Activated naive CD8-positive, alpha-beta T cell treated with anti-CD3 and anti-CD28 coated beads for 36 hours (primary cell): ENCODE data around the gene SDE2. TPM values are rescaled to one million over a fixed set of nuclear protein-coding genes. Genes with fewer than 3 reads are reported as not detected.
A peak's percentile ranks its signal among the peaks of the same experiment; 100 is the strongest.
"Not testable (repeated sequence)": the region's sequence is repeated elsewhere in the genome, so short reads cannot be mapped to it uniquely, and the experiment has no call there.

Experiments
- DNase-seq: peaks from one replicate; pipeline ENCODE4 v3.0.0; 2021
- H3K27ac Mint-ChIP-seq: one replicate; pipeline ENCODE4 v1.8.0; 2022; ENCODE audit warnings: mild to moderate bottlenecking, moderate library complexity, mixed read lengths
- H3K27me3 Mint-ChIP-seq: one replicate; pipeline ENCODE4 v1.8.0; 2022; ENCODE audit warnings: mild to moderate bottlenecking, mixed read lengths
- H3K36me3 Mint-ChIP-seq: one replicate; pipeline ENCODE4 v1.8.0; 2021; ENCODE audit warnings: mild to moderate bottlenecking, mixed read lengths
- H3K4me1 Mint-ChIP-seq: one replicate; pipeline ENCODE4 v1.8.0; 2021; ENCODE audit warnings: mixed read lengths
- H3K4me3 Mint-ChIP-seq: one replicate; pipeline ENCODE4 v1.8.0; 2022; ENCODE audit warnings: mild to moderate bottlenecking, moderate library complexity, mixed read lengths
- H3K9me3 Mint-ChIP-seq: one replicate; pipeline ENCODE4 v1.8.0; 2022; ENCODE audit warnings: mixed read lengths
- total RNA-seq, 2 experiments: library from RNA; stranded (reverse); gene quantifications; one replicate each; pipeline ENCODE4 v1.2.3, GENCODE V29; 2021

SDE2 gene
- total RNA-seq, 2 experiments from 2014 or later = 20.0 to 21.2 TPM

GRCh38 chr1:225972344-225973152 lies 26.6 kb downstream of the SDE2 start:
- Mint-ChIP-seq H3K27me3 (no peaks in the 10 kb centered on the region), H3K9me3 (no peaks in the 10 kb centered on the region), H3K4me3 (no peak overlapping the region), H3K4me1 (peaks cover 4% of the 10 kb centered on the region), H3K27ac (no peak overlapping the region), H3K36me3 (no peaks in the 10 kb centered on the region)
- DNase-seq = no peak

GRCh38 chr1:225970592-225971157 lies 28.5 kb downstream of the SDE2 start:
- DNase-seq, H3K36me3 Mint-ChIP-seq, H3K27me3 Mint-ChIP-seq: not testable (repeated sequence)

GRCh38 chr1:225969751-225970150 lies 29.4 kb downstream of the SDE2 start:
- H3K27me3 Mint-ChIP-seq, H3K36me3 Mint-ChIP-seq, DNase-seq, H3K27ac Mint-ChIP-seq, H3K4me1 Mint-ChIP-seq, H3K4me3 Mint-ChIP-seq, H3K9me3 Mint-ChIP-seq: not testable (repeated sequence)

More at GRCh38 chr1:225970592-225971157, 28.5 kb downstream of the SDE2 start:
- H3K27ac Mint-ChIP-seq, H3K9me3 Mint-ChIP-seq, H3K4me1 Mint-ChIP-seq, H3K4me3 Mint-ChIP-seq: not testable (repeated sequence)

- no peak overlapping the region for H3K4me3 Mint-ChIP-seq
- H3K36me3 Mint-ChIP-seq = no peaks in the 10 kb centered on the region
- no peak overlapping the region for H3K27ac Mint-ChIP-seq
- H3K4me1 Mint-ChIP-seq = no peaks in the 10 kb centered on the region
- H3K9me3 Mint-ChIP-seq = no peaks in the 10 kb centered on the region
- no peak for DNase-seq
- H3K27me3 Mint-ChIP-seq = peaks cover 5% of the 10 kb centered on the region
Observed at GRCh38 chr1:225965231-225965630, 33.9 kb downstream of the SDE2 start.

- Mint-ChIP-seq H3K9me3 (no peaks in the 10 kb centered on the region), H3K27ac (no peak overlapping the region), H3K4me3 (no peak overlapping the region), H3K27me3 (peaks cover 5% of the 10 kb centered on the region), H3K4me1 (peaks cover 4% of the 10 kb centered on the region), H3K36me3 (no peaks in the 10 kb centered on the region)
- DNase-seq = no peak
Observed at GRCh38 chr1:225963735-225964530, 35.2 kb downstream of the SDE2 start.

GRCh38 chr1:225962440-225962975 lies 36.6 kb downstream of the SDE2 start:
- H3K4me1 Mint-ChIP-seq = peaks cover 4% of the 10 kb centered on the region
- no peaks in the 10 kb centered on the region for H3K9me3 Mint-ChIP-seq
- no peak overlapping the region for H3K4me3 Mint-ChIP-seq
- H3K27me3 Mint-ChIP-seq = peaks cover 5% of the 10 kb centered on the region
- DNase-seq = peak; percentile 69
- H3K36me3 Mint-ChIP-seq = no peaks in the 10 kb centered on the region
- no peak overlapping the region for H3K27ac Mint-ChIP-seq

- DNase-seq = no peak
- Mint-ChIP-seq H3K9me3 (no peaks in the 10 kb centered on the region), H3K4me1 (peaks cover 6% of the 10 kb centered on the region), H3K27me3 (peaks cover 5% of the 10 kb centered on the region), H3K36me3 (no peaks in the 10 kb centered on the region), H3K4me3 (no peak overlapping the region), H3K27ac (no peak overlapping the region)
Observed at GRCh38 chr1:225961659-225962439, 37.3 kb downstream of the SDE2 start.

GRCh38 chr1:225958041-225958440 lies 41.1 kb downstream of the SDE2 start:
- no peak overlapping the region for H3K27ac Mint-ChIP-seq
- H3K9me3 Mint-ChIP-seq = no peaks in the 10 kb centered on the region
- no peak overlapping the region for H3K4me3 Mint-ChIP-seq
- DNase-seq = no peak
- peaks cover 5% of the 10 kb centered on the region for H3K27me3 Mint-ChIP-seq
- H3K4me1 Mint-ChIP-seq = peaks cover 6% of the 10 kb centered on the region
- no peaks in the 10 kb centered on the region for H3K36me3 Mint-ChIP-seq

GRCh38 chr1:225954753-225955152 lies 44.4 kb downstream of the SDE2 start:
- no peaks in the 10 kb centered on the region for H3K36me3 Mint-ChIP-seq
- H3K27ac Mint-ChIP-seq = no peak overlapping the region
- H3K27me3 Mint-ChIP-seq = no peaks in the 10 kb centered on the region
- H3K4me1 Mint-ChIP-seq = peaks cover 6% of the 10 kb centered on the region
- H3K9me3 Mint-ChIP-seq = no peaks in the 10 kb centered on the region
- no peak for DNase-seq
- no peak overlapping the region for H3K4me3 Mint-ChIP-seq

GRCh38 chr1:225953315-225953714 lies 45.8 kb downstream of the SDE2 start:
- Mint-ChIP-seq H3K4me1 (peaks cover 3% of the 10 kb centered on the region), H3K27ac (no peak overlapping the region), H3K9me3 (no peaks in the 10 kb centered on the region), H3K4me3 (no peak overlapping the region), H3K36me3 (no peaks in the 10 kb centered on the region), H3K27me3 (no peaks in the 10 kb centered on the region)
- DNase-seq = no peak

GRCh38 chr1:225950905-225951497 lies 48.1 kb downstream of the SDE2 start:
- H3K27me3 Mint-ChIP-seq = no peaks in the 10 kb centered on the region
- no peak overlapping the region for H3K4me3 Mint-ChIP-seq
- no peaks in the 10 kb centered on the region for H3K9me3 Mint-ChIP-seq
- no peak overlapping the region for H3K27ac Mint-ChIP-seq
- no peaks in the 10 kb centered on the region for H3K4me1 Mint-ChIP-seq
- H3K36me3 Mint-ChIP-seq = no peaks in the 10 kb centered on the region
- DNase-seq = no peak

GRCh38 chr1:225949041-225949440 lies 50.1 kb downstream of the SDE2 start:
- H3K27ac Mint-ChIP-seq = no peak overlapping the region
- no peaks in the 10 kb centered on the region for H3K36me3 Mint-ChIP-seq
- H3K4me1 Mint-ChIP-seq = peaks cover 11% of the 10 kb centered on the region
- no peaks in the 10 kb centered on the region for H3K27me3 Mint-ChIP-seq
- DNase-seq = no peak
- H3K9me3 Mint-ChIP-seq = no peaks in the 10 kb centered on the region
- H3K4me3 Mint-ChIP-seq = no peak overlapping the region

- H3K4me3 Mint-ChIP-seq = no peak overlapping the region
- no peak overlapping the region for H3K27ac Mint-ChIP-seq
- H3K27me3 Mint-ChIP-seq = no peaks in the 10 kb centered on the region
- H3K4me1 Mint-ChIP-seq = peaks cover 11% of the 10 kb centered on the region
- H3K9me3 Mint-ChIP-seq = no peaks in the 10 kb centered on the region
- no peak for DNase-seq
- H3K36me3 Mint-ChIP-seq = no peaks in the 10 kb centered on the region
Observed at GRCh38 chr1:225946803-225947202, 52.3 kb downstream of the SDE2 start.

- Mint-ChIP-seq H3K4me1 (peaks cover 11% of the 10 kb centered on the region), H3K9me3 (no peaks in the 10 kb centered on the region), H3K27ac (no peak overlapping the region), H3K4me3 (no peak overlapping the region), H3K36me3 (no peaks in the 10 kb centered on the region), H3K27me3 (no peaks in the 10 kb centered on the region)
- DNase-seq = no peak
Observed at GRCh38 chr1:225946082-225946620, 53.0 kb downstream of the SDE2 start.
